GM21390 (cell line): ENCODE results near the gene DCBLD2.
A peak's percentile ranks its signal among the peaks of the same experiment; 100 is the strongest.

ENCODE experiments used
- ATAC-seq: cut with Tn5 transposase; IDR thresholded peaks from one replicate; pipeline ENCODE4 v1.9.1; 2021; ENCODE audit not compliant: unreplicated experiment

Gene DCBLD2

GRCh38 chr3:98770261-98771039 lies 131.0 kb downstream of the DCBLD2 start:
- peak; percentile 78 for ATAC-seq

- no peak for ATAC-seq
Observed at GRCh38 chr3:98769448-98769847, 132.0 kb downstream of the DCBLD2 start.

GRCh38 chr3:98768961-98769360 lies 132.5 kb downstream of the DCBLD2 start:
- no peak for ATAC-seq

GRCh38 chr3:98766924-98767323 lies 134.6 kb downstream of the DCBLD2 start:
- no peak for ATAC-seq

GRCh38 chr3:98765721-98766120 lies 135.8 kb downstream of the DCBLD2 start:
- ATAC-seq = no peak

- ATAC-seq = no peak
Observed at GRCh38 chr3:98764472-98764884, 137.0 kb downstream of the DCBLD2 start.

GRCh38 chr3:98763819-98764418 lies 137.6 kb downstream of the DCBLD2 start:
- ATAC-seq = no peak

GRCh38 chr3:98763076-98763475 lies 138.4 kb downstream of the DCBLD2 start, which contains the start of gene ST3GAL6:
Gene ST3GAL6, plus strand, starts transcription at chr3:98763340. Its CDS starts 5,101 bp downstream, at chr3:98768441.
- ATAC-seq = no peak

GRCh38 chr3:98761643-98762229 lies 139.8 kb downstream of the DCBLD2 start:
- no peak for ATAC-seq

GRCh38 chr3:98759629-98760028 lies 141.9 kb downstream of the DCBLD2 start:
- no peak for ATAC-seq

- no peak for ATAC-seq
Observed at GRCh38 chr3:98755601-98756000, 145.9 kb downstream of the DCBLD2 start.

GRCh38 chr3:98754483-98754882 lies 147.0 kb downstream of the DCBLD2 start:
- no peak for ATAC-seq

- no peak for ATAC-seq
Observed at GRCh38 chr3:98750276-98750919, 151.1 kb downstream of the DCBLD2 start.

GRCh38 chr3:98746882-98747281 lies 154.6 kb downstream of the DCBLD2 start:
- ATAC-seq = no peak

GRCh38 chr3:98746122-98746521 lies 155.4 kb downstream of the DCBLD2 start:
- no peak for ATAC-seq
